OCI-LY1 (cell line): ENCODE data around the gene CIB4.

Experiments
- EZH2 ChIP-seq: fragments of 200-600 bp; sonication (generic), shearing (Covaris generic); IDR thresholded peaks from 2 replicates; pipeline ENCODE4 v1.8.0; 2017; ENCODE audit warnings: borderline replicate concordance, mixed run types, mild to moderate bottlenecking, antibody characterized with exemption, low read length, moderate library complexity, mixed read lengths
- TF ChIP-seq, protein P1 (sequence below): fragments of 200-600 bp; sonication (generic), shearing (Covaris generic); IDR thresholded peaks from 2 replicates; pipeline ENCODE4 v1.5.1; 2017; ENCODE audit warnings: mild to moderate bottlenecking, antibody characterized with exemption, low read length, moderate library complexity, mixed read lengths

DNA sequence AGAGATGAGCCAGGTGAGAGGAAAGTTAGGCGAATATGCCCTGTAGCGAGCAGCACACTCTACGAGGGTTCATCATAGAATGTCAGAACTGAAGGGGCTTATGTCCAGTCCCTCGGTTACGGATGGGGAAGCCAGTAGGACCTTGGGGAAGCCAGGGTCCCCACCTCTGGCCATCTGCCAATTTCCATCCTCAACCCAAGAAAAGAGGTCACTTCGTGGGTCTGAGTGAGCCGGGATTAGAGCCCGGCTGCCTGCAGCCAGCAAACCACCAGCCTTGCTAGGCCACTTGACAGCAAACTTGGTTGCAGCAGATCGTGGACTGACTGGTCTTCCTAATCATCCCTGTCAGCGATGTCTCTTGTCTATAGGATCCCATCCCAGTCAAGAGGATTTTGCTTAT lies 11.4 kb downstream of the CIB4 start:
- TF ChIP-seq, protein P1, sequence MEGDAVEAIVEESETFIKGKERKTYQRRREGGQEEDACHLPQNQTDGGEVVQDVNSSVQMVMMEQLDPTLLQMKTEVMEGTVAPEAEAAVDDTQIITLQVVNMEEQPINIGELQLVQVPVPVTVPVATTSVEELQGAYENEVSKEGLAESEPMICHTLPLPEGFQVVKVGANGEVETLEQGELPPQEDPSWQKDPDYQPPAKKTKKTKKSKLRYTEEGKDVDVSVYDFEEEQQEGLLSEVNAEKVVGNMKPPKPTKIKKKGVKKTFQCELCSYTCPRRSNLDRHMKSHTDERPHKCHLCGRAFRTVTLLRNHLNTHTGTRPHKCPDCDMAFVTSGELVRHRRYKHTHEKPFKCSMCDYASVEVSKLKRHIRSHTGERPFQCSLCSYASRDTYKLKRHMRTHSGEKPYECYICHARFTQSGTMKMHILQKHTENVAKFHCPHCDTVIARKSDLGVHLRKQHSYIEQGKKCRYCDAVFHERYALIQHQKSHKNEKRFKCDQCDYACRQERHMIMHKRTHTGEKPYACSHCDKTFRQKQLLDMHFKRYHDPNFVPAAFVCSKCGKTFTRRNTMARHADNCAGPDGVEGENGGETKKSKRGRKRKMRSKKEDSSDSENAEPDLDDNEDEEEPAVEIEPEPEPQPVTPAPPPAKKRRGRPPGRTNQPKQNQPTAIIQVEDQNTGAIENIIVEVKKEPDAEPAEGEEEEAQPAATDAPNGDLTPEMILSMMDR = no peak
- TF ChIP-seq EZH2 = no peak
